Muscle of arm (tissue), 12 donors: ENCODE measurements around the gene THOC1. TPM values are rescaled to one million over a fixed set of nuclear protein-coding genes. Genes with fewer than 3 reads are reported as not detected.

ENCODE experiments used
- DNase-seq: peaks from one replicate; pipeline ENCODE4 v3.0.0-alpha.2; 2013
- polyA plus RNA-seq, 12 donors: library from polyadenylated mRNA; unstranded; fragments of 120-200 nt; gene quantifications; one replicate each; pipeline ENCODE4 v1.2.1, GENCODE V29; 2013; ENCODE audit not compliant: insufficient read length in 12 of 12

Gene THOC1
- polyA plus RNA-seq, 12 donors, result 29.2 to 77.4 (median 50.3) TPM; not detected in 1

- DNase-seq, result no peak
Observed at GRCh38 chr18:217532-218336, 50.1 kb downstream of the THOC1 start.

DNA sequence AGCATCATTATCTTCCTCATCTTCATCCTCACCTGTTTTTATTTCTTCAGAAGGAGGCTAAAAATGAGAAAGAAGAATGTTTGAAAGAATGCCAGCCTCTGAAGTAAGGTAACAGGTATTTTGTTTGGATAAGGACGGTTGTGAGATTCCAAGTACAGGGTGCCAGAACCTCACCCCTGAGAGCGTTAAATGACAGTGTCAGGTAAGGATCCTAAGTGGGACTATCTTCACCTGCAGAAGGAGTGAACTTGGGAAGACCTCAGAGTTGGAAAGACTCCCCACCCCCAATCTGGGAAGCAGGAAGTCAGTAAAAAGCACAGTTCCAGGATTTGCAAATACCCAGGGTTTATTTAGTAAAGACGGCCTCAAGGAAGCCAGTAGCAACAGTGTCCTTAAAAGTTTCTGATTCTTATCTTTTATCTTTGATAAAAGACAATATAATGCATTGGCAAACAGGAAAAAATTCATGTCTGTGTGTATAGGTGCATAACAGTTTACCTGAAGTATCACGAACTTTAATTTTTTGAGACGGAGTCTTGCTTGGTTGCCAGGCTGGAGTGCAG lies 52.3 kb downstream of the THOC1 start:
- DNase-seq, result no peak

GRCh38 chr18:213966-214365 lies 53.9 kb downstream of the THOC1 start:
- DNase-seq, result no peak

GRCh38 chr18:213505-213904 lies 54.3 kb downstream of the THOC1 start:
- DNase-seq, result no peak

DNA sequence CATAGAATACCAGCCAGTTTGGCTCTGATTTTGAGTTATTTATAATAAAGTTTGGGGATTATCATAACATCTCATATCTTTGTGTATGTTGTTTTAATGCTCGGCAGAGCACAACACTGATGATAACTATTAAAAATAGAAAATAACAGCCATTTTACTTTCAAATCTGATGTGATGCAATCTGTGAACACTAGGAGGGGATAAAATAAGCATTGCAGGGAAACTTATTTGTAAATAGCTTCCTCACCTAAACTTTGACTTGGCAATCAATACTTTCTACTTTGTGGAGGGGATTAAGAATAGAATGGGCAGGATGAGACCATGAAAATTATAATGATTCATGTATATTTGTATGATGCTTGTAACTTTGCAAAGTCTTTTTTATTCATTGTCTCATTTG lies 55.1 kb downstream of the THOC1 start:
- DNase-seq, result no peak

DNA sequence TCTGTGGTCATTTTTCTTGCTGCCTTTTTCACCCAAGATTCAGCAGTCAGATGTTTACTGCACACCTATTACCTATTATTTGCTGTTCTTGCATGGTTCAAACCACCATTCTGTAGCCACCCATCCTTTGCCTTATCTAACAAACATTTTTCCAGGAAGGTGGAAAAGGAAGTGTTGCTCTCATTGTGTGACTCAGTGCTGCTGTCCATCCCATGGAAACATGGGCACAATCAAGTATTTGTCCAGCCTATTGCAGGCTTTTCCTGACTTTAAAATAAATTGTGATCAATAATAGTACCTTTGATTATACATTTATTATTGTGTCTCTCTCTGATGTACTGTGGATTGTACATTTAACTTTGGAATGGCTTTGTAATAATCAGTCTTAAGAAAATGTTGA lies 56.3 kb downstream of the THOC1 start:
- DNase-seq, result no peak

DNA sequence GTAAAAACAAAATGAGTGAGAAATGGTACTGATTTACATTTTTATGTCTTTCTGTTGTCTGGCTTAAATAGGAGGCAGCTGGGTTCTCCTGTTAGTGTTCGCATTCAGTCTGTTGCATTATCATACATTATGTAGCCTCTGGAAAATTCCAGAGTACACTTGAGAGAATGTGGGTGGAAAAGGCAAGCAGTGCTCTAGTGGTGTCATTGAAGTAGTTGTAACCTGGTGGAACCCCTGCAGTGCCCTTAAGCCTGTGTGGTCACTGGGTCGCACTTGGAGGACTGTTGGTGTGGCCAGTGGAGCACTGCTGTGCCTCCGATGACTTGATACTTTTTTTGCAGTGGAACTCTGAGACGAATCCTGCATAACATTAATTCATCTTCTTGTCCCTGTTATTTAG lies 57.1 kb downstream of the THOC1 start:
- DNase-seq, result no peak

- DNase-seq, result no peak
Observed at GRCh38 chr18:210075-210474, 57.8 kb downstream of the THOC1 start.

DNA sequence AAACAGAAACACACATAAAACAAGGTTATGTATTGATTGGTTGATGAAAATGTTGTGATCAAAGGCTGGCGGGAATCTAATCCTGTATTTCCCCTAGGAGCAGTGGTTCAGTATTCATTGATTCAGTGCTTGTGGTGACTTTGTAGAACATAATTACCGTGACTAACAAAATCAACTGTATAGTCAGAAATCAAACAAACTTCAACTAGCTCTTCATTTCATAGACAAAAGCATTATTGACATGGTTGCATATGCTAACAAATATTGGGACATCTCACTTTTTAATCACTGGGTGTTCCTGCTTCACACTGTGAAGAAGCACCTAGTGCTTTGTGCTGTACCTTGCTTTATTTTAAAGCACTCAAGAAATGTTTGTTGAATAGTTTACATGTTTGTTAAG lies 68.1 kb downstream of the THOC1 start:
- no peak for DNase-seq

DNA sequence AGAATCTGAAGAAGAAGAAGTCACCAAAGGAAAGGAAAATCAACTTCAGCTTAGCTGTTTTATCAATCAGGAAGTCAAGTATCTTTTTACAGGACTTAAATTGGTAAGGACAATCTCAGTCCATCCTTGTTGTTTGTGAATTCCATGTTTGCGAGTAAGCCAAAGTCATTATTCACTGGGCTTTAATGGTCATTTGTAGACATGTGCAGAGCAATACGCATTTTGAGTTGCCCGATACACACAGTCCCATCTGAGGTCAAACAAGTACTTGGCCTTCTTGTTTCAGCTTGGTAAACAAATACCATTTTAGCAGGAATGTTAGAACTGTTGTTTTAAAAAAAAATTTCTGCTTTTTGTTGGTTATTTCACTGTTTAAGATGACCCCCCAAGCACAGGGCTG lies 68.6 kb downstream of the THOC1 start:
- no peak for DNase-seq

- DNase-seq, result no peak
Observed at GRCh38 chr18:195651-196050, 72.2 kb downstream of the THOC1 start.

GRCh38 chr18:192801-193200 lies 75.0 kb downstream of the THOC1 start:
- DNase-seq, result no peak

DNA sequence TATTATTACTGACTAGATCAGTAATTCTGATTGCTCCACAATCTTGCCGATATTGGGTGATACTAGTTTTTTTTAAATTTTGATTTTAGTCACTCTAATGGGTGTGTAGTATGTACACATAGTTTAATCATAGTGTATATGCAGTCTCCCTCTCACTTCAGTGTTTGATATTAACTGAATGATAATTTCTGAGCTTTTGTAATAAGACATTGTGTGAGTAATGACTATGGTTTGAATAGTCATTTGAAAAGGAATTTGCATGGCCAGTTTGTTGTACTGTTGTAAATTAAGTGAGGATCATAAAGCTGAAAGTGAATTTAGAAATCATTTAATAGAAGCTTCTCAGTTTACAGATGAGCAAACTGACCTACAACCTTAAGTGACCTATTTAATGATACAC lies 76.1 kb downstream of the THOC1 start:
- no peak for DNase-seq

- no peak for DNase-seq
Observed at GRCh38 chr18:189254-189653, 78.6 kb downstream of the THOC1 start.

DNA sequence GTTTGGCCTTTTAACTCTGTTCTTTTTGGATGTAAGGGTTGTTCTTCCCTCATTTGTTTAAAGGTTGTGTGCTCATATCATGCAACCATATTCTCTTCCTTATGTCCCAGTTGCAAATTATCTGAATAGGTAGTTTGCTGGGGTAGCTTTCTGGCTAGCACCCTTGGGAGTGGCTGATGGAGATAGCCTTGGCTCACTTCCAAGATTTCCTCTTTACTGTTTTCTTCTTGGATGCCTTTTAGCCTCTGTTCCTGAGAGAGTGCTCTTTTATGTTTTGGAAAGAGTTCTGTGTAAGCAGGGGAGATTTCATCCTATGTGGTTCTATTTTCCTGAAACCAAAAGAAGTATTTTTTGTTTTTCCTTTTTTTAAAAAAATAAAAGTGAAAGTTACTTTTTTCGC lies 84.1 kb downstream of the THOC1 start:
- DNase-seq, result peak; percentile 7

GRCh38 chr18:181711-182110 lies 86.1 kb downstream of the THOC1 start:
- no peak for DNase-seq

DNA sequence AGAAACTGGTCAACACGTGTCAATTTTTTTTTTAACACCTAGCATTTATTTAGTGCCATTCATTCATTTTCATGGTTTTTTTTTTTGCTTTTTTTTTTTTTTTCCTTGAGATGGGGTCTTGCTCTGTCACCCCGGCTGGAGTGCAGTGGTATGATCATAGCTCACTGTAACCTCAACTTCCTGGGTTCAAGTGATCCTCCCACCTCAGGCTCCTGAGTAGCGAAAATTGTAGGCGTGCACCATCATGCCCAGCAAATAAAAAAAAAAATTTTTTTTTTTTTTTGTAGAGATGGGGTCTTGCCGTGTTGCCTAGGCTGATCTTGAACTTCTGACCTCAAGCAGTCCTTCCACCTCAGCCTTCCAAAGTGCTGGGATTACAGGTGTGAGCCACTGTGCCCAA lies 88.3 kb downstream of the THOC1 start:
- DNase-seq, result no peak

- no peak for DNase-seq
Observed at GRCh38 chr18:172361-172760, 95.5 kb downstream of the THOC1 start.

Other genes with a start within 250 kb of the THOC1 start
- under 1 TPM in 2 of 12 donors, not detected in 10; 0.16 to 0.44 TPM for gene TUBB8B, start 218.4 kb downstream of the THOC1 start, polyA plus RNA-seq
- 10 to 100 TPM in 11 of 12 donors, not detected in 1; 43.3 to 70.9 (median 68.2) TPM for gene USP14, start 109.5 kb downstream of the THOC1 start, polyA plus RNA-seq
- 100 to 1,000 TPM in 1 of 12 donors, 10 to 100 TPM in 10, not detected in 1; 32.2 to 101 (median 50.3) TPM for gene COLEC12, start 232.7 kb upstream of the THOC1 start, polyA plus RNA-seq